Calu3 (cell line): ENCODE data around the gene RPRM. TPM values are rescaled to one million over a fixed set of nuclear protein-coding genes. Genes with fewer than 3 reads are reported as not detected.
"Not testable (repeated sequence)": the region's sequence is repeated elsewhere in the genome, so short reads cannot be mapped to it uniquely, and the experiment has no call there.

Experiments
- BruUV-seq: library from RNA; stranded (reverse); fragments of 400-500 nt; replicated peaks from 2 replicates; lab custom pipeline; 2021; lab: Mats Ljungman, UMichigan
- CTCF ChIA-PET: fragments of 300-600 bp; sonication (Branson Sonifier 250); formaldehyde crosslinking; loops from one replicate; lab custom pipeline; 2022; ENCODE audit warnings: antibody characterized with exemption; lab: Charles Lee
- DNase-seq: peaks from one replicate; pipeline ENCODE4 v3.0.0; 2022
- H3K27ac Mint-ChIP-seq: one replicate; pipeline ENCODE4 v1.8.0; 2022; ENCODE audit warnings: mixed read lengths; ENCODE audit not compliant: unreplicated experiment
- H3K27me3 Mint-ChIP-seq: one replicate; pipeline ENCODE4 v1.8.0; 2022; ENCODE audit warnings: mixed read lengths; ENCODE audit not compliant: unreplicated experiment
- H3K36me3 Mint-ChIP-seq: one replicate; pipeline ENCODE4 v1.8.0; 2022; ENCODE audit warnings: mild to moderate bottlenecking, moderate library complexity, mixed read lengths; ENCODE audit not compliant: insufficient read depth, unreplicated experiment
- H3K4me1 Mint-ChIP-seq: one replicate; pipeline ENCODE4 v1.8.0; 2022; ENCODE audit warnings: mild to moderate bottlenecking, low read depth, mixed read lengths; ENCODE audit not compliant: unreplicated experiment
- H3K4me3 Mint-ChIP-seq: one replicate; pipeline ENCODE4 v1.8.0; 2022; ENCODE audit warnings: mild to moderate bottlenecking, low read depth, moderate library complexity, mixed read lengths; ENCODE audit not compliant: unreplicated experiment
- H3K9me3 Mint-ChIP-seq: one replicate; pipeline ENCODE4 v1.8.0; 2022; ENCODE audit warnings: low read depth, mixed read lengths; ENCODE audit not compliant: unreplicated experiment
- CTCF ChIP-seq: fragments of 200-600 bp; IDR thresholded peaks from one replicate; pipeline ENCODE4 v1.8.0; 2022; ENCODE audit warnings: antibody characterized with exemption; ENCODE audit not compliant: unreplicated experiment
- intact Hi-C: fragments of 100-400 bp; cut with micrococcal nuclease; formaldehyde crosslinking; loops from one replicate; pipeline ENCODE4 v1.10.0; 2022; ENCODE audit not compliant: unreplicated experiment
- total RNA-seq: library from RNA; stranded (reverse); gene quantifications from 2 replicates; pipeline ENCODE4 v1.2.3, GENCODE V29; 2022

RPRM gene
- total RNA-seq, 1 experiment from 2014 or later = 2.1 TPM

GRCh38 chr2:153509133-153509532 lies 30.6 kb upstream of the RPRM start:
- CTCF ChIA-PET = no interaction called here
- no peak for DNase-seq
- Mint-ChIP-seq H3K27ac (no peak overlapping the region), H3K27me3 (no peaks in the 10 kb centered on the region), H3K4me3 (no peak overlapping the region), H3K36me3 (no peaks in the 10 kb centered on the region), H3K4me1 (no peaks in the 10 kb centered on the region), H3K9me3 (peaks cover 16% of the 10 kb centered on the region)
- intact Hi-C loops = no loop called here
- no peak for TF ChIP-seq CTCF
- no TSS peak for BruUV-seq

GRCh38 chr2:153506499-153506898 lies 27.9 kb upstream of the RPRM start:
- H3K4me3 Mint-ChIP-seq, H3K36me3 Mint-ChIP-seq, BruUV-seq, H3K27ac Mint-ChIP-seq, DNase-seq, H3K4me1 Mint-ChIP-seq, intact Hi-C loops, CTCF ChIA-PET, H3K27me3 Mint-ChIP-seq: not testable (repeated sequence)
- H3K9me3 Mint-ChIP-seq = peaks cover 10% of the 10 kb centered on the region

GRCh38 chr2:153499439-153499838 lies 20.9 kb upstream of the RPRM start:
- H3K9me3 Mint-ChIP-seq = no peaks in the 10 kb centered on the region
- no peaks in the 10 kb centered on the region for H3K4me1 Mint-ChIP-seq
- DNase-seq = no peak
- H3K27me3 Mint-ChIP-seq = no peaks in the 10 kb centered on the region
- no peak overlapping the region for H3K4me3 Mint-ChIP-seq
- no peak for TF ChIP-seq CTCF
- no peaks in the 10 kb centered on the region for H3K36me3 Mint-ChIP-seq
- no TSS peak for BruUV-seq
- H3K27ac Mint-ChIP-seq = no peak overlapping the region
- CTCF ChIA-PET = no interaction called here
- intact Hi-C loops = no loop called here

GRCh38 chr2:153497938-153498629 lies 19.5 kb upstream of the RPRM start:
- H3K4me3 Mint-ChIP-seq = no peak overlapping the region
- H3K4me1 Mint-ChIP-seq = no peaks in the 10 kb centered on the region
- H3K27me3 Mint-ChIP-seq = no peaks in the 10 kb centered on the region
- H3K27ac Mint-ChIP-seq = no peak overlapping the region
- no TSS peak for BruUV-seq
- TF ChIP-seq CTCF = no peak
- CTCF ChIA-PET = no interaction called here
- no peaks in the 10 kb centered on the region for H3K36me3 Mint-ChIP-seq
- DNase-seq = no peak
- H3K9me3 Mint-ChIP-seq = no peaks in the 10 kb centered on the region
- intact Hi-C loops = no loop called here

GRCh38 chr2:153495725-153496124 lies 17.2 kb upstream of the RPRM start:
- H3K36me3 Mint-ChIP-seq = no peaks in the 10 kb centered on the region
- no peaks in the 10 kb centered on the region for H3K4me1 Mint-ChIP-seq

More at GRCh38 chr2:153495725-153496124, 17.2 kb upstream of the RPRM start:
- DNase-seq = no peak
- H3K27me3 Mint-ChIP-seq = no peaks in the 10 kb centered on the region
- TF ChIP-seq CTCF = no peak
- H3K4me3 Mint-ChIP-seq = no peak overlapping the region
- intact Hi-C loops = no loop called here
- CTCF ChIA-PET = no interaction called here
- no peak overlapping the region for H3K27ac Mint-ChIP-seq
- no peaks in the 10 kb centered on the region for H3K9me3 Mint-ChIP-seq
- no TSS peak for BruUV-seq
